Thoracic aorta (tissue), 2 donors: Measurements from ENCODE around the gene CENPT. TPM values are rescaled to one million over a fixed set of nuclear protein-coding genes. Genes with fewer than 3 reads are reported as not detected.
A peak's percentile ranks its signal among the peaks of the same experiment; 100 is the strongest.

Source experiments
- ATAC-seq: fragments of 150-250 bp; one replicate; pipeline ENCODE4 v1.8.0; 2017; ENCODE audit warnings: low read depth; ENCODE audit not compliant: insufficient number of reproducible peaks, low FRiP score
- DNase-seq: peaks from one replicate; pipeline ENCODE4 v3.0.0-alpha.2; 2020; ENCODE audit warnings: low spot score
- H3K27ac ChIP-seq, 2 donors: fragments of 200-600 bp; sonication (generic); 1 replicate in 1 of 2; 2 replicates in 1 of 2; pipeline ENCODE4 v1.5.1; 2016; ENCODE audit warnings: mild to moderate bottlenecking in 2 of 2, moderate library complexity in 2 of 2
- H3K27me3 ChIP-seq: fragments of 200-600 bp; sonication (generic); replicated peaks from 2 replicates; pipeline ENCODE4 v1.6.0; 2016; ENCODE audit warnings: mild to moderate bottlenecking; ENCODE audit not compliant: insufficient read depth
- H3K36me3 ChIP-seq: fragments of 200-600 bp; sonication (generic); one replicate; pipeline ENCODE4 v1.5.1; 2016
- H3K4me1 ChIP-seq, 2 donors: fragments of 200-600 bp; sonication (generic); 1 replicate in 1 of 2; 2 replicates in 1 of 2; pipeline versions ENCODE4 v1.5.1 to v1.6.0; 2016; ENCODE audit warnings: low read depth in 2 of 2, mild to moderate bottlenecking in 1 of 2; ENCODE audit not compliant: control insufficient read depth in 1 of 2
- H3K4me3 ChIP-seq: fragments of 200-600 bp; sonication (generic); 2 replicates; pipeline ENCODE4 v1.5.1; 2016; ENCODE audit warnings: mild to moderate bottlenecking
- H3K9me3 ChIP-seq: fragments of 200-600 bp; sonication (generic); 2 replicates; pipeline ENCODE4 v1.5.1; 2016
- total RNA-seq, 2 donors: library from RNA; depleted of rRNA; stranded (reverse); fragments of >200 nt; gene quantifications; one replicate each; pipeline versions ENCODE4 v1.1.0 to v1.2.3, GENCODE V29; 2016
- TF ChIP-seq, protein P1 (sequence below): fragments of 200-600 bp; sonication (generic); IDR thresholded peaks from one replicate; pipeline ENCODE4 v1.5.1; 2019; ENCODE audit warnings: antibody characterized with exemption

Gene CENPT
- total RNA-seq, 2 donors from 2014 or later = 59.6 to 70.9 TPM

GRCh38 chr16:67834242-67834614, 13.3 kb downstream of the CENPT start:
- Histone ChIP-seq H3K27me3 (no peaks in the 10 kb centered on the region), H3K27ac (peak overlapping the region; percentile 52 to 56), H3K4me1 (peaks cover 8 to 13% of the 10 kb centered on the region in 2 donors), H3K9me3 (no peaks in the 10 kb centered on the region), H3K4me3 (peak overlapping the region; percentile 89), H3K36me3 (peaks cover 28% of the 10 kb centered on the region)
- DNase-seq (no peak), ATAC-seq (no peak)
- TF ChIP-seq, protein P1, sequence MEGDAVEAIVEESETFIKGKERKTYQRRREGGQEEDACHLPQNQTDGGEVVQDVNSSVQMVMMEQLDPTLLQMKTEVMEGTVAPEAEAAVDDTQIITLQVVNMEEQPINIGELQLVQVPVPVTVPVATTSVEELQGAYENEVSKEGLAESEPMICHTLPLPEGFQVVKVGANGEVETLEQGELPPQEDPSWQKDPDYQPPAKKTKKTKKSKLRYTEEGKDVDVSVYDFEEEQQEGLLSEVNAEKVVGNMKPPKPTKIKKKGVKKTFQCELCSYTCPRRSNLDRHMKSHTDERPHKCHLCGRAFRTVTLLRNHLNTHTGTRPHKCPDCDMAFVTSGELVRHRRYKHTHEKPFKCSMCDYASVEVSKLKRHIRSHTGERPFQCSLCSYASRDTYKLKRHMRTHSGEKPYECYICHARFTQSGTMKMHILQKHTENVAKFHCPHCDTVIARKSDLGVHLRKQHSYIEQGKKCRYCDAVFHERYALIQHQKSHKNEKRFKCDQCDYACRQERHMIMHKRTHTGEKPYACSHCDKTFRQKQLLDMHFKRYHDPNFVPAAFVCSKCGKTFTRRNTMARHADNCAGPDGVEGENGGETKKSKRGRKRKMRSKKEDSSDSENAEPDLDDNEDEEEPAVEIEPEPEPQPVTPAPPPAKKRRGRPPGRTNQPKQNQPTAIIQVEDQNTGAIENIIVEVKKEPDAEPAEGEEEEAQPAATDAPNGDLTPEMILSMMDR = no peak

DNA sequence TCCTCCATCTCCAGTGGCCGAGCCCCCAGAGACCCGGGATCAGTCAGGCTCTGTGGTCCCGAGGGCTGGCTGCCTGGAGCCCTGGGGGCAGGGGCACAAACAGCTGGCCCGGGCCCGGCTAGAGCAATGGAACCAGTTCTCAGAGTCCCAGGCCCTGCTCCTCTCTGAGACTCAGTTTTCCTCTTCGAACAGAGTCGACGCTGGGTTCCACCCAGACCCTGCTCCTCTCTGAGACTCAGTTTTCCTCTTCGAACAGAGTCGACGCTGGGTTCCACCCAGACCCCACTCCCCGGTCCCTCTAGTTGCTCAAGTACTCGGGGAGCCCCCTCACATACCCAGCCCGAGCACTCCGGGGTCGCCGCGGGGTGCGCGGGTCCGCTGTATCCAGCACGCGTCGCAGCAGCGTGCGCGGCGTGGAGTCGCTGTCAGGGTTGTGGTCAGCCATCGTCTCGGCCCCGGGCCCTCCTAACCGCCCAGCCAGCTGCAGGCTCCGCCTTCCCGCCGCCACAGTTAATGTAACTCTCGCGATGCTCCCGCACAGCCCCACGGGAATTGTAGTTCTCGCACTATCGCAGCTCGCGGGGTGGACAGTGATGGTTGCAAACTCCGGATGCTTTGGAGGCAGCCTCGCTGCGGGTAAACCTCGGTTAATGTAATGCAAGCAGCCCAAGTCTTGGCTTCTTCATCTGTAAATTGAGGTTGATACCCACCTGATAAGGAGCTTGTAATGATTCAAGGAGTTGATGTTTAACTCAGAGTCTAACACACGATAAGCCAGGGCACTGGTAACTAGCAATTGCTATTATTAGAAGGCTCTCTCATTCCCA, 13.9 kb downstream of the CENPT start:
- peaks cover 8 to 13% of the 10 kb centered on the region in 2 donors for H3K4me1 ChIP-seq
- peaks cover 32% of the 10 kb centered on the region for H3K36me3 ChIP-seq
- H3K9me3 ChIP-seq = no peaks in the 10 kb centered on the region
- no peaks in the 10 kb centered on the region for H3K27me3 ChIP-seq
- peak overlapping the region; percentile 89 for H3K4me3 ChIP-seq
- DNase-seq (peak; percentile 80), ATAC-seq (peak; percentile 82)
- TF ChIP-seq, protein P1 = no peak
- peak overlapping the region; percentile 52 to 56 for H3K27ac ChIP-seq

- no peak for ATAC-seq
- DNase-seq = no peak
- no peaks in the 10 kb centered on the region for H3K27me3 ChIP-seq
- peaks cover 32% of the 10 kb centered on the region for H3K36me3 ChIP-seq
- peaks cover 8 to 13% of the 10 kb centered on the region in 2 donors for H3K4me1 ChIP-seq
- H3K4me3 ChIP-seq = peak overlapping the region; percentile 89
- H3K9me3 ChIP-seq = no peaks in the 10 kb centered on the region
- H3K27ac ChIP-seq = peak overlapping the region; percentile 52 to 56
- TF ChIP-seq, protein P1 = no peak
Observed at GRCh38 chr16:67833030-67833414, 14.5 kb downstream of the CENPT start.

GRCh38 chr16:67828651-67829050, 18.8 kb downstream of the CENPT start:
- Histone ChIP-seq H3K4me1 (peaks cover 4 to 8% of the 10 kb centered on the region in 2 donors), H3K9me3 (no peaks in the 10 kb centered on the region), H3K4me3 (no peak overlapping the region), H3K27me3 (no peaks in the 10 kb centered on the region), H3K27ac (no peak overlapping the region), H3K36me3 (peaks cover 32% of the 10 kb centered on the region)
- ATAC-seq (no peak), DNase-seq (no peak)
- TF ChIP-seq, protein P1 = no peak

DNA sequence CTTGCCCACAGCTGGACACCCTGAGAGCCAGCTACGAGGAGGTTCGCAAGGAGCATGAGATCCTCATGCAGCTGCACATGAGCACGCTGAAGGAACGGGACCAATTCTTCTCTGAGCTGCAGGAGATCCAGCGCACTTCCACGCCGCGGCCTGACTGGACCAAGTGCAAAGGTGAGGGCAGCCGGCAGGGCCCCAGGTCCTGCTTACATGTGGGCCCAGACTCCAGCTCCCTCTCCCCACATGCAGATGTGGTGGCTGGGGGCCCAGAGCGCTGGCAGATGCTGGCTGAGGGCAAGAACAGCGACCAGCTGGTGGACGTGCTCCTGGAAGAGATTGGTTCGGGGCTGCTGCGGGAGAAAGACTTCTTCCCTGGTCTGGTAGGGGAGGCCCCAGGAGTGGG, 21.6 kb downstream of the CENPT start:
- H3K36me3 ChIP-seq = peaks cover 21% of the 10 kb centered on the region

More for the DNA sequence above, 21.6 kb downstream of the CENPT start:
- no peak overlapping the region for H3K4me3 ChIP-seq
- no peak for DNase-seq
- no peaks in the 10 kb centered on the region for H3K4me1 ChIP-seq
- ATAC-seq = no peak
- H3K27ac ChIP-seq = no peak overlapping the region
- TF ChIP-seq, protein P1 = no peak
- H3K27me3 ChIP-seq = no peaks in the 10 kb centered on the region
- H3K9me3 ChIP-seq = no peaks in the 10 kb centered on the region
